NCI-H524 (cell line): ENCODE measurements around the gene LBX1.
"Not testable (repeated sequence)": the region's sequence is repeated elsewhere in the genome, so short reads cannot be mapped to it uniquely, and the experiment has no call there.

Experiments
- DNase-seq, 2 experiments: peaks; one replicate each; lab custom pipeline; 2025; lab: John Stamatoyannopoulos, UW

The LBX1 gene

GRCh38 chr10:101202667-101203066 is 26.6 kb downstream of the LBX1 start:
- not testable (repeated sequence) for DNase-seq

DNA sequence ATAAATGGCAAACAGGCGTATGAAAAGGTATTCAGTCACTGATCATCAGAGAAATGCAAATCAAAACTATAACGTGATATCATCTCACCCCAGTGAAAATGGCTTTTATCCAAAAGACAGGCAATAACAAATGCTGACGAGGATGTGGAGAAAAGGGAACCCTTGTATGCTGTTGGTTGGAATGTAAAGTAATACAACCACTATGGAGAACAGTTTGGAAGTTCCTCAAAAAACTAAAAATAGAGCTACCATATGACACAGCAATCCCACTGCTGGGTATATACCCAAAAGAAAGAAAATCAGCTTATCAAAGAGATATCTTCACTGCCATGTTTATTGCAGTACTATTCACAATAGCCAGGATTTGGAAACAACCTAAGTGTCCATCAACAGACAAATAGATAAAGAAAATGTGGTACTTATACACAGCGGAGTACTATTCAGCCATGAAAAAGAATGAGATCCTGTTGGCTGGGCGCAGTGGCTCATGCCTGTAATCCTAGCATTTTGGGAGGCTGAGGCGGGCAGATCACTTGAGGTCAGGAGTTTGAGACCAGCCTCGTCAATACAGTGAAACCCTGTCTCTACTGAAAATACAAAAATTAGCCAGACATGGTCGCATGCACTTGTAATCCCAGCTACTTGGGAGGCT is 30.8 kb downstream of the LBX1 start:
- not testable (repeated sequence) for DNase-seq

DNA sequence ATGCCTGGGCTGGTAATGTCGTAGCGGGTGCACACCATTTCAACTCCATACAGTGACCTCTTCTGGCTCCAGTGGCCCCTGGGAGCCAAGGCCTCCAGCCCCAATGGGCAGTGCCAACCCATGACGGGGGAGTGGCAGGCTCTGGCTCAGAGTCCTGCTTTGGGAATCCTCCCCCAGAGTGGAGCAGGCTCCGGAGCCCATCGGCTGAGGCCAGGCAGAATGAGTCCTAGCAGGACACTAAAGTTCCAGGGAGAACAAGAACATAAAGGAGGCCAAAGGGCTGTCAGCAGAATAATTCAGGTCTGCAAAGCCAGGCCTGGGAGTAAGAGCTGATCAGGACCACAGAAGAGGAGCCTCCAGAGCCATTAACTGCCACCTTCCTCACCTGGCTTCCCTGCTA is 33.3 kb downstream of the LBX1 start:
- DNase-seq, result no peak

GRCh38 chr10:101189461-101190401 is 39.5 kb downstream of the LBX1 start:
- no peak for DNase-seq

GRCh38 chr10:101188942-101189341 is 40.3 kb downstream of the LBX1 start:
- no peak for DNase-seq

GRCh38 chr10:101183458-101184183 is 45.6 kb downstream of the LBX1 start:
- no peak for DNase-seq

- no peak for DNase-seq
Observed at GRCh38 chr10:101182936-101183335, 46.3 kb downstream of the LBX1 start.
